ENCODE measurements around the gene TMEM106B.

TMEM106B gene

DNA sequence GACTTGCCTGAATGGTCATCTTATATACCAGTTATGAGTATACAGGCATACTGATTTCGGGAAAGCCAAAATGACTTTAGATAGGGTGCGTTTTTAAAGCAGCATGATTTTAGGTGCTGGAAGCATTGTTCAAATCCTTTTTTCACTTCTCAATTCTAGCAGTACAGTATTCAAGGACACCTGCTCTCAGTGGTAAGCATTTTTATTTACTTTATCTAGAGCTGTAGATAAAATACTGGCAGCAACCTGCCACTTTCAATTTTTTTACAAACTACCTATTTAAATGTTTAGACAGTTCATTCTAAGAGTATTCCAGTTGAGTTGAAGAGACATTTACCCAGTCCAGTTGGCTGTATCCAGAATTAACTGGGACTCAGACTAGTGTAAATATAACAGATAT, 33.6 kb downstream of the TMEM106B start:
- Histone ChIP-seq H3K27ac (ENCODE audit: poor library complexity, severe bottlenecking) (no peak overlapping the region), H3K4me3 (ENCODE audit: severe bottlenecking) (no peak overlapping the region), H3K36me3 (ENCODE audit: low read depth) (no peaks in the 10 kb centered on the region), H3K9me3 (ENCODE audit: severe bottlenecking) (peaks cover 2% of the 10 kb centered on the region), H3K27me3 (ENCODE audit: insufficient read depth, poor library complexity, severe bottlenecking) (no peaks in the 10 kb centered on the region), H3K4me1 (ENCODE audit: insufficient read depth, poor library complexity, severe bottlenecking) (no peaks in the 10 kb centered on the region)
- TF ChIP-seq, protein P1, sequence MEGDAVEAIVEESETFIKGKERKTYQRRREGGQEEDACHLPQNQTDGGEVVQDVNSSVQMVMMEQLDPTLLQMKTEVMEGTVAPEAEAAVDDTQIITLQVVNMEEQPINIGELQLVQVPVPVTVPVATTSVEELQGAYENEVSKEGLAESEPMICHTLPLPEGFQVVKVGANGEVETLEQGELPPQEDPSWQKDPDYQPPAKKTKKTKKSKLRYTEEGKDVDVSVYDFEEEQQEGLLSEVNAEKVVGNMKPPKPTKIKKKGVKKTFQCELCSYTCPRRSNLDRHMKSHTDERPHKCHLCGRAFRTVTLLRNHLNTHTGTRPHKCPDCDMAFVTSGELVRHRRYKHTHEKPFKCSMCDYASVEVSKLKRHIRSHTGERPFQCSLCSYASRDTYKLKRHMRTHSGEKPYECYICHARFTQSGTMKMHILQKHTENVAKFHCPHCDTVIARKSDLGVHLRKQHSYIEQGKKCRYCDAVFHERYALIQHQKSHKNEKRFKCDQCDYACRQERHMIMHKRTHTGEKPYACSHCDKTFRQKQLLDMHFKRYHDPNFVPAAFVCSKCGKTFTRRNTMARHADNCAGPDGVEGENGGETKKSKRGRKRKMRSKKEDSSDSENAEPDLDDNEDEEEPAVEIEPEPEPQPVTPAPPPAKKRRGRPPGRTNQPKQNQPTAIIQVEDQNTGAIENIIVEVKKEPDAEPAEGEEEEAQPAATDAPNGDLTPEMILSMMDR (IDR thresholded peaks at IDR 0.05; ENCODE audit: poor library complexity, severe bottlenecking), result no peak
- ATAC-seq (ENCODE audit: low read depth) (no peak), DNase-seq (ENCODE audit: low spot score) (no peak)

DNA sequence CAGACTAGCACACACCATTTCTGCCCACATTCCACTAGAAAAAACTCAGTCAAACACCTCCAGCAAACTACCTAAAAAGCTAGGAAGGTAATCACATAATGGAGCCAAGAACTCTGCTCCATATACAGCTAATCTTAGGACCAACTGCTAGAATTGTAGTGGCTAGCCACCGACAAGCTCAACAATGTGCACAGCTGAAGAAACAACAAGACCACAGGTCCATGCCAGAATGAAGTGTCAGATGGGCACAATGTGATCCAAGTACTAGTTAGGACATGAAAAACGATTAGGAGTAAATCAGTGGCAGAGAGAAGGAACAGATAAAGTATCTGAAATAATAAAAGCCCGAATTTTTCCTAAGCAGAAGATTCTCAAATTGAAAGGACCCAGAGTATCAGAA, 38.6 kb downstream of the TMEM106B start:
- H3K36me3 ChIP-seq (ENCODE audit: low read depth), result no peaks in the 10 kb centered on the region
- no peaks in the 10 kb centered on the region for H3K27me3 ChIP-seq (ENCODE audit: insufficient read depth, poor library complexity, severe bottlenecking)
- DNase-seq (ENCODE audit: low spot score), result no peak
- H3K9me3 ChIP-seq (ENCODE audit: severe bottlenecking), result peaks cover 2% of the 10 kb centered on the region
- no peak overlapping the region for H3K27ac ChIP-seq (ENCODE audit: poor library complexity, severe bottlenecking)
- TF ChIP-seq, protein P1 (IDR thresholded peaks at IDR 0.05; ENCODE audit: poor library complexity, severe bottlenecking), result no peak
- ATAC-seq (ENCODE audit: low read depth), result no peak
- no peaks in the 10 kb centered on the region for H3K4me1 ChIP-seq (ENCODE audit: insufficient read depth, poor library complexity, severe bottlenecking)
- H3K4me3 ChIP-seq (ENCODE audit: severe bottlenecking), result no peak overlapping the region

DNA sequence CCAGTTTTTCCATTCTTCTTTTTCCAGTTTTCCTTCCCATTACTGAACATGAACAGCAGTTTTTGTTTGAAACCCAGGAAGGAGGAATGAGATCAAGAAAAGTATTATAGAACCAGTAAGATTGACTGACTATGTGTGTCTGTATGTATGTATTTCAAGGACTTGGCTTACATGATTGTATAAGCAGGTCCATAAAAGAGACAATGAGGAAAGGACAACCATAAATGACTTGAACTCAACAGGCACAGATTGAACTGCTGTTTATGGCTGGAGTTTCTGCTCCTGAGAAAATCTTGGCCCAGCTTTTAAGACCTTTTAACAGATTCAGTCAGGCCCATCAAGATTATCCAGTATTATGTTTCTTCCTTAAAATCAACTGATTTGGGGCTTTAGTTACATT, 39.1 kb downstream of the TMEM106B start:
- TF ChIP-seq, protein P1 (IDR thresholded peaks at IDR 0.05; ENCODE audit: poor library complexity, severe bottlenecking), result no peak
- Histone ChIP-seq H3K4me1 (ENCODE audit: insufficient read depth, poor library complexity, severe bottlenecking) (no peaks in the 10 kb centered on the region), H3K27ac (ENCODE audit: poor library complexity, severe bottlenecking) (no peak overlapping the region), H3K9me3 (ENCODE audit: severe bottlenecking) (peaks cover 2% of the 10 kb centered on the region), H3K27me3 (ENCODE audit: insufficient read depth, poor library complexity, severe bottlenecking) (no peaks in the 10 kb centered on the region), H3K36me3 (ENCODE audit: low read depth) (no peaks in the 10 kb centered on the region), H3K4me3 (ENCODE audit: severe bottlenecking) (no peak overlapping the region)
- no peak for ATAC-seq (ENCODE audit: low read depth)
- DNase-seq (ENCODE audit: low spot score), result no peak

DNA sequence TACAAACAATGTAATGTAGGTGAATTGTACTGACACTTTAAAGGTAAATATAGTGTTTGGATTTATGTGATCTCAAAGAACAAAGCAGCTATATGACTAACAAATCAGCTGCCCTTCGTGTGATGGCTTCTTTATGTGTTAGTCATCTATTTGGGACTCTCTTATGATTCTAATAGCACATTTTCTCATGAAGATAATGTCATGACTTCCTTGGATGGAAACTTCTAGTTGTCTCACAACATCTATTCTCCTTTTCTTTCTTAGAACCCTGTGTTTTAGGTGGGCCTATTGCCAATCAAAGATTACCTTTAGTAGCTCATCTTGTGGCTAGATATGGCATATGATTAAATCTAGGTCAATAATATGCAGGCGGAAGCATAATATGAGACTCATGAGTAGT, 45.0 kb downstream of the TMEM106B start:
- no peak overlapping the region for H3K27ac ChIP-seq (ENCODE audit: poor library complexity, severe bottlenecking)
- DNase-seq (ENCODE audit: low spot score), result no peak
- no peaks in the 10 kb centered on the region for H3K9me3 ChIP-seq (ENCODE audit: severe bottlenecking)
- no peaks in the 10 kb centered on the region for H3K27me3 ChIP-seq (ENCODE audit: insufficient read depth, poor library complexity, severe bottlenecking)
- ATAC-seq (ENCODE audit: low read depth), result no peak
- H3K4me1 ChIP-seq (ENCODE audit: insufficient read depth, poor library complexity, severe bottlenecking), result no peaks in the 10 kb centered on the region
- TF ChIP-seq, protein P1 (IDR thresholded peaks at IDR 0.05; ENCODE audit: poor library complexity, severe bottlenecking), result no peak
- no peak overlapping the region for H3K4me3 ChIP-seq (ENCODE audit: severe bottlenecking)
- no peaks in the 10 kb centered on the region for H3K36me3 ChIP-seq (ENCODE audit: low read depth)

DNA sequence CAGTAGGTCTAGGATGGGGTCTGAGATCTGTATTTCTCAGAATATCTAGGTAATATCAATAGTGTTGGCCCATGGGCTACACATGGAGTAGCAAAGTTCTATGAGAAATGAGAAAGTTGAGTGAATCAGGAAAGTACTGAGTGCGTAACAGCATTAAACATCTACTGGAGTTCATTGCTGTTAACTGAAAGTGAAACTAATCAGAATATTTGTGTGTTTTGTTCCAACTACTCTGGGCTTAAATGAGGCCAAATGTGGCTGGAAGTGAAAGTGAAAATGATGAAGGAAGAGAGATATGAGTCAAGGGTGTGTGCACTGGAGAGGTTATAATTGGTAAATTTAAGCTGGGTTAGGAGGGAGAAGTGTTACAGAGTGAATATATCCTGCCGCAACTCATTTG, 46.5 kb downstream of the TMEM106B start:
- H3K4me1 ChIP-seq (ENCODE audit: insufficient read depth, poor library complexity, severe bottlenecking), result no peaks in the 10 kb centered on the region
- no peak for DNase-seq (ENCODE audit: low spot score)
- no peak overlapping the region for H3K27ac ChIP-seq (ENCODE audit: poor library complexity, severe bottlenecking)
- TF ChIP-seq, protein P1 (IDR thresholded peaks at IDR 0.05; ENCODE audit: poor library complexity, severe bottlenecking), result no peak
- H3K9me3 ChIP-seq (ENCODE audit: severe bottlenecking), result no peaks in the 10 kb centered on the region
- no peak overlapping the region for H3K4me3 ChIP-seq (ENCODE audit: severe bottlenecking)
- H3K36me3 ChIP-seq (ENCODE audit: low read depth), result no peaks in the 10 kb centered on the region
- H3K27me3 ChIP-seq (ENCODE audit: insufficient read depth, poor library complexity, severe bottlenecking), result no peaks in the 10 kb centered on the region
- ATAC-seq (ENCODE audit: low read depth), result peak; percentile 45; the same call in 2 of the 3 replicates

Data from RWPE2 (cell line).